RWPE1 (cell line): ENCODE results near the gene CATSPERD.
"Not testable (repeated sequence)": the region's sequence is repeated elsewhere in the genome, so short reads cannot be mapped to it uniquely, and the experiment has no call there.

Experiments
- CTCF ChIA-PET: fragments of 350-600 bp; sonication (Branson Sonifier 250); formaldehyde crosslinking; extraction: SDS; loops from one replicate; lab custom pipeline; 2021; lab: Yijun Ruan, JAX
- POLR2A ChIA-PET: fragments of 400-600 bp; formaldehyde crosslinking; extraction: SDS; loops from one replicate; lab custom pipeline; 2020; ENCODE audit warnings: antibody characterized with exemption; ENCODE audit not compliant: low non-redundant PET; lab: Yijun Ruan, JAX
- DNase-seq: peaks from one replicate; pipeline ENCODE4 v3.0.0; 2012; ENCODE audit warnings: low spot score
- H3K27ac ChIP-seq: fragments of 450-650 bp; 2 replicates; pipeline ENCODE4 v1.5.1; 2017
- CTCF ChIP-seq: fragments of 450-650 bp; conservative IDR thresholded peaks from 2 replicates; pipeline ENCODE4 v1.5.1; 2017; ENCODE audit warnings: low read depth, mild to moderate bottlenecking

Gene CATSPERD

GRCh38 chr19:5738423-5738822, 18.0 kb downstream of the CATSPERD start:
- H3K27ac ChIP-seq, result no peak overlapping the region
- POLR2A ChIA-PET, result no interaction called here
- CTCF ChIA-PET, result no interaction called here
- no peak for DNase-seq
- TF ChIP-seq CTCF, result no peak

- H3K27ac ChIP-seq, result no peak overlapping the region
- no peak for TF ChIP-seq CTCF
- CTCF ChIA-PET, result no interaction called here
- POLR2A ChIA-PET, result no interaction called here
- DNase-seq, result no peak
These were observed 21.6 kb downstream of the CATSPERD start for GRCh38 chr19:5742051-5742450.

- POLR2A ChIA-PET, result no interaction called here
- no peak for TF ChIP-seq CTCF
- no peak for DNase-seq
- H3K27ac ChIP-seq, result no peak overlapping the region
- CTCF ChIA-PET, result interaction anchor here (0.6 kb wide), 1 partner anchor 15 kb away, joined by 3 read pairs; no protein-coding TSS in a partner anchor
These were observed 23.2 kb downstream of the CATSPERD start for GRCh38 chr19:5743630-5744029.

GRCh38 chr19:5744999-5745398, 24.6 kb downstream of the CATSPERD start:
- H3K27ac ChIP-seq, POLR2A ChIA-PET, DNase-seq: not testable (repeated sequence)
- CTCF ChIA-PET, result interaction anchor here (0.6 kb wide), 1 partner anchor 11 kb away, joined by 3 read pairs; no protein-coding TSS in a partner anchor

- CTCF ChIA-PET, DNase-seq, H3K27ac ChIP-seq: not testable (repeated sequence)
- POLR2A ChIA-PET, result interaction anchor here (0.7 kb wide), 1 partner anchor 60 kb away, joined by 28 read pairs; no protein-coding TSS in a partner anchor
These were observed 28.5 kb downstream of the CATSPERD start for GRCh38 chr19:5748920-5749319.

GRCh38 chr19:5749505-5749904, 29.1 kb downstream of the CATSPERD start:
- no peak for TF ChIP-seq CTCF
- POLR2A ChIA-PET, result interaction anchor here (0.6 kb wide), 1 partner anchor 362 kb away, joined by 3 read pairs; no protein-coding TSS in a partner anchor
- CTCF ChIA-PET, result no interaction called here
- no peak overlapping the region for H3K27ac ChIP-seq
- no peak for DNase-seq

GRCh38 chr19:5751709-5752108, 31.3 kb downstream of the CATSPERD start:
- CTCF ChIA-PET, result interaction anchor here (0.7 kb wide), 1 partner anchor 30 kb away, joined by 5 read pairs; no protein-coding TSS in a partner anchor
- POLR2A ChIA-PET, result no interaction called here
- TF ChIP-seq CTCF, result no peak
- H3K27ac ChIP-seq, result no peak overlapping the region
- DNase-seq, result no peak

- H3K27ac ChIP-seq, result no peak overlapping the region
- no peak for DNase-seq
- ChIA-PET POLR2A (interaction anchor here (0.6 kb wide), 1 partner anchor 19 kb away, joined by 4 read pairs; no protein-coding TSS in a partner anchor), CTCF (no interaction called here)
- no peak for TF ChIP-seq CTCF
These were observed 33.3 kb downstream of the CATSPERD start for GRCh38 chr19:5753743-5754142.
